Activated T-helper 1 cell treated with Interleukin-2 at 50 U/mL for 16 hours (primary cell): ENCODE data around the gene CALHM1.
A peak's percentile ranks its signal among the peaks of the same experiment; 100 is the strongest.
"Not testable (repeated sequence)": the region's sequence is repeated elsewhere in the genome, so short reads cannot be mapped to it uniquely, and the experiment has no call there.

Experiments
- DNase-seq: peaks from one replicate; pipeline ENCODE4 v3.0.0-alpha.2; 2020; ENCODE audit warnings: low read depth

The CALHM1 gene

DNA sequence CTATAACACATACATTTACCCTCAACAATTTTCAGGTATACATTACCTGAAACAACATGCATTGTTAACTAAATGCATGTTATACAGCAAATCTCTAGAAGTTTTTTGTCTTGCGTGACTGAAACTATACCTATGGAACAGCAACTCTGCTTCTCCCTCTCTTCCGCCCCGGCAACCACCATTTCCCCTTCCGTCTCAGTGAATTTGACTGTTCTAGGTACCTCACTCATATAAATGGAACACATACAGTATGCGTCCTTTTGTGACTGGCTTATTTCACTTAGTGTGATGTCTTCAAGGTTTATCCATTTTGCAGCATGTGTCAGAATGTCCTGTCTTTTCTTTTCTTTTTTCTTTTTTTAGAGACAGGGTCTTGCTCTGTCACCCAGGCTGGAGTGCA, 29.1 kb downstream of the CALHM1 start:
- no peak for DNase-seq

DNA sequence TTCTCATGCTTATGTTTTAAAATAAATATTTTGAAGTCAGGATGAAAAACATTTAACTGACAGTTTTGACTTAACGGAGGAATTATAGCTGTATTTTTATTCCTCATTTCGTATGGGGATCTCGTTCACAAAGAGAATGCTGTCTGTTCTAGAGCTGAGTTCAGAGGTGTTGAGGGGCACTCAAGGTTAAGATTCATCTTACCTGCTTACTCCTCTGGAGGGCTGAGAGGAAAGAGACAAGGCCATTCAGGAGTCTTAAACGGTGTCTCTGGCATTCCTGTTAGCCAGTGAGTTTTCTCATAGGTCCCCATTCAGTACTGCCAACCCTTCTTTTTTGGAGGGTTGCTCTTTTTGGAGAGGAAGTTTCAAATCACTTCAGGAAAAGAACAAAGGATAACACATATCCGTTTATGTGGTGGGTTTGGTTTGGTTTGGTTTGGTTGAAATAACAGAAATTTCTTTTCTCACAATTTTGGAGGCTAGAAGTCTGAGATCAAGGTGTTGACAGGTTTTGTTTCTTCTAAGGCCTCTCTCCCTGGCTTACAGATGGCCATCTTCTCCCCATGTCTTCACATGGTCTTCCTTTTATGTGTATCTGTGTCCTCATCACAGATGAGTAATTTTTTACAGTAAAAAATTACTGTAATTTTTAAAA, 29.6 kb downstream of the CALHM1 start:
- no peak for DNase-seq

DNA sequence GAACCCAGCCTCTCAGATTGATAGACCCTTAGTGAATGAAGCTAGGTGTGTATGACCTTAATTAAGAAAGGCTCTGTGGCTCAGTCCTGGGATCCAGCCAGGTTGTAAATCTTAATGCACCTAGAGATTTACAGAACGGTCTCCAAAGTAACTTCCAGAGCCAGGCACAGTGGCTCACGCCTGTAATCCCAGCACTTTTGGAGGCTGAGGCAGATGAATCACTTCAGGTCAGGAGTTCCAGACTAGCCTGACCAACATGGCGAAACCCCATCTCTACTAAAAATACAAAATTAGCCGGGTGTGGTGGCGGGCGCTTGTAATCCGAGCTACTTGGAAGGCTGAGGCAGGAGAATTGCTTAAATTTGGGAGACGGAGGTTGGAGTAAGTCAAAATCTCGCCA, 30.8 kb downstream of the CALHM1 start:
- DNase-seq, result no peak

DNA sequence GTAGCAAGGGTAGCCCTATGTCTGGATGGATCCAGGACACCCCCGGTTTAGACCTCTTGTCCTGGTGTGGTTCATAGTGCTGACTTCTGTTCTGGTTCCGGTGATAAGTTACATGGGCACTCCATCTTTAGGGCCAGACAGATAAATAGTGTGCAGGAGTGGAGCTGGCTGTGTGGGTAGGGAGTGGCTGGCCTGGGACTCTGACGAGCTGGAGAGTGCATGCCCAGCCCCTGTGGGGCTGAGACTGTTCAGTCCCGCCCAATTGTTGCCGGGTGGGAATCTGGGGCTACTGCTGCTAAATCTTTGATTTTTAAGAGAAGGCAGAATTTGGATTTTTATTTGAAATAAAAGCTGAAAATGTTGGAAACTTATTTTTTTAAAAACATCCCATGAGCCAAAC, 35.0 kb downstream of the CALHM1 start:
- no peak for DNase-seq

DNA sequence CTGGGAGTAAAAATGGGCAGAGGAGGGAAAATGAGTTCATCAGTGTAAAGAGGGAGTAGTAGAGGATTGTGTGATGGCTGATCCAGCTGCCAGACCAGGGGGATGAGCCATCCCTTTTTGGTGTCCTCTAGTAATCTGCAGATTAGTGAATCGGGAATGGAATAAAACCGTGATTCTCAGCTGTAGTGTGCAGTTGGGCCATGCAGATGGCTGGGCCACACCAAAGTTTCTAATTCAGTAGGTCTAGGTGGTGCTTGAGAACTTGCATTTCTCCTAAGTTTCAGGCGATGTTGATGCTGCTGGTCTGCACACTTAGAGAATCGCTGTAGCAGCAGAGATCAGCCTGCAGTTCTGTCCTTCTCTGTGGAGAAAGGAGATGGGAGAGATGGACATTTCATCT, 39.6 kb downstream of the CALHM1 start:
- no peak for DNase-seq

DNA sequence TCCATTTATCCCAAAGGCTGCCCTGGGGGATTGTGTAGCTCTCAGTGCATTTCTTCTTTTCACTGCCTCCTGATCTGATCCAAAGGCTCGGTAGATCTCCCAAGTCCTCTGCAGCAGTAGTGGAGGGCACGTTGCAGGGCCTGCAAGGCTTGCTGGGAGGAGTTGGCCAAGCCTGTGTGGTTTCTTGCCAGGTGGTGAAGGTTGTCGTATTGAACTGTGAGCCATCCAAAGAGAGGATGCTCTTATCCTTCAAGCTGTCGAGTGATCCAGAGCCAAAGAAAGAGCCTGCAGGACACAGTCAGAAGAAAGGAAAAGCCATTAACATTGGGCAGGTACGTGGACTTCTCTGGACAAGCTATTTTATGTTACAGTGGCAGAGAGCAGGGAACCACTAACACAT, 41.1 kb downstream of the CALHM1 start:
- DNase-seq, result no peak

DNA sequence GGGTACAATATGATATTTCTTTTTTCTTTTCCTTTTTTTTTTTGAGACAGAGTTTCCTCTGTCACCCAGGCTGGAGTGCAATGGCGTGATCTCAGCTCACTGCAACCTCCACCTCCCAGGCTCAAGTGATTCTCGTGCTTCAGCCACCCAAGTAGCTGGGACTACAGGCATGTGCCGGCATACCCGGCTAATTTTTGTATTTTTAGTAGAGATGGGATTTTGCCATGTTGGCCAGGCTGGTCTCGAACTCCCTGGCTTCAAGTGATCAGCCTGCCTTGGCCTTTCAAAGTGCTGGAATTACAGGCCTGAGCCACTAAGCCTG, 41.6 kb downstream of the CALHM1 start:
- not testable (repeated sequence) for DNase-seq

DNA sequence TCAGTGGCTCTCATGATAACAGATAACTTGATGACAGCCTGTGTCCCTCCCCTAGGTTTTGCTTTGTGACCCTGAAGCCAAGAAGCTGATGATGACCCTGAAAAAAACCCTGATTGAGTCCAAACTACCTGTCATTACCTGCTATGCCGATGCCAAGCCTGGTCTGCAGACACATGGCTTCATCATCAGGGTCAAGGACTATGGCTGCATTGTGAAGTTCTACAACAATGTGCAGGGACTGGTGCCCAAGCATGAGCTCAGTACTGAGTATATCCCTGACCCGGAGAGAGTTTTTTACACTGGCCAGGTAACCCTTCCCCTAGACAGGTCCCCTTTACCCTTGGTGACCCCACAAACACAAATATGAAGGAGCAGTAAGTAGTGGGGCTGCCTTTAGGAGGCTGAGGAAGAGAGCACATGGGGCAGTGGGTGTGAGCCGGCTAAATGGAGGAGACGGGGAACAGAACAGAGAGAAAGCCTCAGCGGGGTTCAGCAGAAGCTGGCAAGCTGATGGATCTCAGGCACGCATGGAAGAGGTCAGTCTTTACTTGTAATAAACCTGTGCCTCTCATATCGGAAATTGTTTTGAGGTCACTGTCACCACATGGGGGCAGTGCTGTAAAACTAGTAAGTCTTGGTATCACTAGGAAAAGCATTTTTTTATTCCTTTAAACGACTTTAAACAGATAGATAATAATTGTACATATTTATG, 42.1 kb downstream of the CALHM1 start:
- DNase-seq, result peak; percentile 34

DNA sequence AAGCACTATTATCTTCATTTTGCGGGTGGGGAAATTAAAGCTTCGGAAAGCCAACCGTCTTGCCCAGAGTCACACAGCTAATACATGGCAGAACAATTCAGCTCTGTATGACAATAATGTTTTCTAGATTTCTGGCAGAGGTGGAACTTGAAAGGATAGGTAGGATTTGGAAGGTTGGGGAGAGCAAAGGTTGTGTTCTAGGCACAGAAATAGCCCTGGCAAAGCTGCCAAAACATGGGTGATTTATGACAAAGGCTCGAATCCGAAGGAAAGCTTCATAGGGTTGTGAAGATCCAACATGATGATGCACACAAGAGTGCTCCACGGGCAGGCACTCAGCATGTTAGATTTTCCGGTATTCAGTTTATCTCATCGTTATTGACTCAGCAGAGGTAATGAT, 43.1 kb downstream of the CALHM1 start:
- DNase-seq, result no peak

DNA sequence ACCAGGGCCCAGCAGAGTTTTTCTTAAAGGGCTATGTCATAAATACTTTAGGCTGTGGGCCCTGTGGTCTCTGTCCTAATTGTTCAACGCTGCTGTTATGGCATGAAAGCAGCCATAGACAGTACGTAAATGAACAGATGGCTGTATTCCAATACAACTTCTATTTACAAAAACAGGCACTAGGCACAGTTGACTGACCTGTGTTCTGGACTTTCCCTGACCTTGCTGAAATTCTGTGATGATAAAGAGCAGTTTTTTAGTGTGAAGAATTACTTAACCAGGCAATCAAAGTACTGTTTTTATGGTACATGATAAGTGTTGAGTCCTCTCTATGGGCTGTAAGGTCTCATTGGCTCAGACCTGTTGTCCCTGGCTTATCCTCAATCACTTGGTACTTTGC, 45.1 kb downstream of the CALHM1 start:
- DNase-seq, result no peak
